Gastroesophageal sphincter (tissue), 3 donors: ENCODE results near the gene ZNF575.

Source experiments
- CTCF ChIP-seq, 4 experiments: fragments of 200-600 bp in 2 of 4; fragments of 450-650 bp in 2 of 4; sonication (generic) in 1 of 4; IDR thresholded peaks; one replicate each; pipeline ENCODE4 v1.5.1; 2017 to 2019; ENCODE audit warnings: antibody characterized with exemption in 4 of 4, mild to moderate bottlenecking in 2 of 4, moderate library complexity in 2 of 4
- POLR2A ChIP-seq, 2 donors: fragments of 450-650 bp; IDR thresholded peaks; one replicate each; pipeline ENCODE4 v1.6.1; 2017; ENCODE audit warnings: antibody characterized with exemption in 2 of 2, mild to moderate bottlenecking in 2 of 2, moderate library complexity in 1 of 2

GRCh38 chr19:43545276-43545675 is 12.3 kb downstream of the ZNF575 start:
- TF ChIP-seq CTCF (IDR thresholded peaks at IDR 0.05), result no peak
- TF ChIP-seq POLR2A (IDR thresholded peaks at IDR 0.05), result no peak
